OCI-LY1 (cell line): ENCODE measurements around the gene NACC2.

Source experiments
- H2AFZ ChIP-seq: fragments of 200-600 bp; sonication (generic), shearing (Covaris generic); 2 replicates; pipeline ENCODE4 v1.6.0; 2014; ENCODE audit warnings: antibody characterized with exemption, mild to moderate bottlenecking, low read length
- H3F3A ChIP-seq: fragments of 200-600 bp; sonication (generic), shearing (Covaris generic); 2 replicates; pipeline ENCODE4 v1.6.0; 2014; ENCODE audit warnings: mild to moderate bottlenecking, antibody characterized with exemption, low read length, moderate library complexity; ENCODE audit not compliant: insufficient read depth
- H3K27ac ChIP-seq: fragments of 200-600 bp; sonication (generic); 2 replicates; pipeline ENCODE4 v1.5.1; 2014; ENCODE audit warnings: low read length, mixed run types, mild to moderate bottlenecking, low read depth; ENCODE audit not compliant: poor library complexity, severe bottlenecking
- H3K27me3 ChIP-seq: fragments of 200-600 bp; sonication (generic); 2 replicates; pipeline ENCODE4 v1.6.0; 2014; ENCODE audit warnings: antibody characterized with exemption, mild to moderate bottlenecking, low read length, moderate library complexity; ENCODE audit not compliant: insufficient read depth
- H3K36me3 ChIP-seq: fragments of 200-600 bp; sonication (generic); 2 replicates; pipeline ENCODE4 v1.6.1; 2014; ENCODE audit warnings: mild to moderate bottlenecking, antibody characterized with exemption, low read length, moderate library complexity, mixed read lengths; ENCODE audit not compliant: insufficient read depth
- H3K4me1 ChIP-seq: fragments of 200-600 bp; sonication (generic); 2 replicates; pipeline ENCODE4 v1.5.1; 2014; ENCODE audit warnings: mild to moderate bottlenecking, low read length, moderate library complexity; ENCODE audit not compliant: insufficient read depth, severe bottlenecking
- H3K4me2 ChIP-seq: fragments of 200-600 bp; sonication (generic), shearing (Covaris generic); 2 replicates; pipeline ENCODE4 v1.6.1; 2014; ENCODE audit warnings: low read length
- H3K4me3 ChIP-seq: fragments of 200-600 bp; sonication (generic); 2 replicates; pipeline ENCODE4 v1.5.1; 2014; ENCODE audit warnings: low read length, low read depth, mild to moderate bottlenecking, mixed read lengths; ENCODE audit not compliant: poor library complexity, severe bottlenecking
- H3K79me2 ChIP-seq: fragments of 200-600 bp; shearing (Covaris generic); 2 replicates; pipeline ENCODE4 v1.6.1; 2016; ENCODE audit warnings: mixed run types, low read length, mixed read lengths; ENCODE audit not compliant: insufficient read depth
- H3K9ac ChIP-seq: fragments of 200-600 bp; sonication (generic), shearing (Covaris generic); 2 replicates; pipeline ENCODE4 v1.6.1; 2014; ENCODE audit warnings: mild to moderate bottlenecking, low read length, mixed read lengths
- H3K9me2 ChIP-seq: fragments of 200-600 bp; sonication (generic), shearing (Covaris generic); 2 replicates; pipeline ENCODE4 v1.6.1; 2014; ENCODE audit warnings: low read depth, mild to moderate bottlenecking, low read length, mixed read lengths
- H3K9me3 ChIP-seq: fragments of 200-600 bp; shearing (Covaris generic); 2 replicates; pipeline ENCODE4 v1.6.1; 2014; ENCODE audit warnings: low read length, mixed read lengths
- H4K20me1 ChIP-seq: fragments of 200-600 bp; sonication (generic), shearing (Covaris generic); 2 replicates; pipeline ENCODE4 v1.6.0; 2016; ENCODE audit warnings: mild to moderate bottlenecking, low read length; ENCODE audit not compliant: insufficient read depth
- CTCF ChIP-seq: fragments of 200-600 bp; sonication (generic), shearing (Covaris generic); IDR thresholded peaks from 2 replicates; pipeline ENCODE4 v1.5.1; 2017; ENCODE audit warnings: mild to moderate bottlenecking, antibody characterized with exemption, low read length, moderate library complexity, mixed read lengths
- EZH2 ChIP-seq: fragments of 200-600 bp; sonication (generic), shearing (Covaris generic); IDR thresholded peaks from 2 replicates; pipeline ENCODE4 v1.8.0; 2017; ENCODE audit warnings: borderline replicate concordance, mixed run types, mild to moderate bottlenecking, antibody characterized with exemption, low read length, moderate library complexity, mixed read lengths

Gene NACC2

GRCh38 chr9:136115206-136115605 is 20.1 kb upstream of the NACC2 start:
- Histone ChIP-seq H3K27me3 (no peaks in the 10 kb centered on the region), H3K4me2 (no peak overlapping the region), H3K79me2 (no peaks in the 10 kb centered on the region), H3K9me2 (no peaks in the 10 kb centered on the region), H3K9ac (no peak overlapping the region), H3K9me3 (no peaks in the 10 kb centered on the region), H4K20me1 (no peaks in the 10 kb centered on the region), H3F3A (no peaks in the 10 kb centered on the region), H3K4me1 (peaks cover 45% of the 10 kb centered on the region), H3K36me3 (peaks cover 23% of the 10 kb centered on the region), H3K4me3 (no peak overlapping the region), H3K27ac (no peak overlapping the region), H2AFZ (no peak overlapping the region)
- TF ChIP-seq EZH2 (no peak), CTCF (no peak)

GRCh38 chr9:136114610-136115009 is 19.5 kb upstream of the NACC2 start:
- H3K27ac ChIP-seq, result no peak overlapping the region
- TF ChIP-seq CTCF (no peak), EZH2 (no peak)
- H3K9me3 ChIP-seq, result no peaks in the 10 kb centered on the region
- no peak overlapping the region for H3K4me2 ChIP-seq
- H3K9me2 ChIP-seq, result no peaks in the 10 kb centered on the region
- peaks cover 23% of the 10 kb centered on the region for H3K36me3 ChIP-seq
- no peaks in the 10 kb centered on the region for H4K20me1 ChIP-seq
- no peaks in the 10 kb centered on the region for H3K79me2 ChIP-seq
- H3K4me1 ChIP-seq, result peaks cover 47% of the 10 kb centered on the region
- no peak overlapping the region for H2AFZ ChIP-seq
- H3K4me3 ChIP-seq, result no peak overlapping the region
- H3K9ac ChIP-seq, result no peak overlapping the region
- H3K27me3 ChIP-seq, result no peaks in the 10 kb centered on the region
- no peaks in the 10 kb centered on the region for H3F3A ChIP-seq

- H3K9me3 ChIP-seq, result no peaks in the 10 kb centered on the region
- no peaks in the 10 kb centered on the region for H3K79me2 ChIP-seq
- TF ChIP-seq EZH2 (no peak), CTCF (no peak)
- H2AFZ ChIP-seq, result no peak overlapping the region
- no peak overlapping the region for H3K9ac ChIP-seq
- no peaks in the 10 kb centered on the region for H4K20me1 ChIP-seq
- peaks cover 61% of the 10 kb centered on the region for H3K4me1 ChIP-seq
- no peak overlapping the region for H3K4me3 ChIP-seq
- H3K4me2 ChIP-seq, result no peak overlapping the region
- H3K27ac ChIP-seq, result peak overlapping the region; percentile 61
- no peaks in the 10 kb centered on the region for H3K9me2 ChIP-seq
- H3K27me3 ChIP-seq, result no peaks in the 10 kb centered on the region
- H3F3A ChIP-seq, result no peaks in the 10 kb centered on the region
- H3K36me3 ChIP-seq, result peaks cover 23% of the 10 kb centered on the region
Measured at GRCh38 chr9:136112541-136112940, 17.5 kb upstream of the NACC2 start.
